ENCODE results near the gene UBXN10.

GRCh38 chr1:20197329-20197791, 11.5 kb downstream of the UBXN10 start:
- TF ChIP-seq CTCF (IDR thresholded peaks at IDR 0.05) (no peak), POLR2A (IDR thresholded peaks at IDR 0.05) (no peak)
